ENCODE results near the gene UNKL.

UNKL gene

DNA sequence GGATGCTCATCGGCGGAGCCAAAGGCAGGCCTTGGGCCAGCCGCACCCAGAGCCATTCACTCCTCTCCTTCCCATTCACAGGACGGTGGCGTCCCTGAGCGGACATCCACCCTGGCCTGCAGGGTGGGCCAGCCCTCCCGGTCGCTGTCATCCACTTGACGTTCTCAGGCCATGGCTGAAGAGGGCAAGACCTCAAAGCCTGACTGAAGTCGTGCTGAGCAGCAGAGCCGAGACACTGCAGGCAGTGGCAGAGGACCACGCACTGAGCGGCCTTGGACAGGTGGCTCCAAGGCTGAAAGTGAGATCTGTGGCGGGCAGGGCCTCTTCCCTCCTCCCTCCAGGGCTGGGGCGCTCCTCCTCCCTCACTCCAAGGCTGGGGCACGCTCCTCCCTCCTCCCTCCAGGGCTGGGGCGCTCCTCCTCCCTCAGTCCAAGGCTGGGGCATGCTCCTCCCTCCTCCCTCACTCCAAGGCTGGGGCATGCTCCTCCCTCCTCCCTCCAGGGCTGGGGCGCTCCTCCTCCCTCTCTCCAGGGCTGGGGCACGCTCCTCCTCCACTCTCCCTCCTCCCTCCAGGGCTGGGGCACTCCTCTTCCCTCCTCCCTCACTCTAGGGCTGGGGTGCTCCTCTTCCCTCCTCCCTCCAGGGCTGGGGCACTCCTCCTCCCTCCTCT lies 38.6 kb downstream of the UNKL start:
- no peak for DNase-seq

DNA sequence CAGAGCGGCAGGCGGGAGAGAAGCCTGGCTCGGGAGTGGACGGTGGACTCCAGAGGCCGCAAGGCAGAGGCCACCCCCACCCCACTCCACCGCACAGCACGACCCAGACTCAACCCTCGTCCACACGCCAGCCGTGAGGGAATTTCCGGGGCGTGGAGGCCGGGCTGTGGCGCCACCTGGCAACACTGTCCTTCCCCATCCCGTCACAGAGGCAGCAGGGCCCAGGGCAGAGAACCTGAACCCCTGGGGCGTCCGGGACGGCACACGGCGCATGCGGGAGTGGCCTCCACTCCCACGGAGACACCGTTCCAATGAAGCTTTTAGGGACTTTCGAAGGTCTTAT lies 39.2 kb downstream of the UNKL start:
- DNase-seq, result no peak

DNA sequence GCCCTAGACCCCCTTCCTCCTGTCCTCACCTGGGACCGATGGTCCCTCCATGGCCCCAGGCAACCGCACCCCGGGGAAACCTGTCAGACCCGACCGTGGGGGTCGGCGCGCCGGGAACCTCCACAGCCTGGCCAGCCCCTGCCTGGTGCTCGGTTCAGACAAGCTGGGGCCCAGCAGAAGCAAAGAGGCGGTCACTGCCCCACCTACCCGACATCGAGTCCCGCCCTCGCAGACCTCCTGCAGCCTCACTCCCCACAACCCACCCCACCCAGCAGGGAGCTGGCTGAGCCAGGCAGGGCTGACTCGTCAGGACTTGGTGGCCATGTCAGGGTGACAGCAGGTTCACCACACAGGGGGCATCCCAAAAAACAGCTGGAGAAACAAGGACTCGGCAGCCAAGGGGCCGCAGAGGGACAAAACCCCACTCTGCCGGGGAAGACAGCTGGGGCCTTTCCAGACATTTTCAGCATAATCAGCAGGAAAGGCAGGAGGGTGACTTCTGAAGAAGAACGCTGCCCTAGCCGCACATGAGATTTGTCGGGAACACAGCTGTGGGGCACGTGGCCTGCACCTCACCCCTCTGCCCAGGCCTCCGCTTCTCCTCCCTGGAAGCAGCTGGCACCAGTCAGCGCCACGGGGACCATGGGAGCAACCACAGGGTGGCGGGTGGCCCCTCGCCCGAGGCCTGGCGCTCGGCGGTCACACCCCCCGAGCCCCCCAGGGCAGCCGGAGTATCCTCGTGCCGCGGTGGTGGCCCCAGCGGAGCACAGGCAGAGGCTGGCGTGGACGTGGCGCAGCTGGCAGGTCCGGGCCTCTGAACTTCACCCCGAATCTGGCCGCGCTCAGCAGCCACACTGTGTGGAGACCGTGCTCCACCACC lies 39.8 kb downstream of the UNKL start:
- DNase-seq, result no peak

DNA sequence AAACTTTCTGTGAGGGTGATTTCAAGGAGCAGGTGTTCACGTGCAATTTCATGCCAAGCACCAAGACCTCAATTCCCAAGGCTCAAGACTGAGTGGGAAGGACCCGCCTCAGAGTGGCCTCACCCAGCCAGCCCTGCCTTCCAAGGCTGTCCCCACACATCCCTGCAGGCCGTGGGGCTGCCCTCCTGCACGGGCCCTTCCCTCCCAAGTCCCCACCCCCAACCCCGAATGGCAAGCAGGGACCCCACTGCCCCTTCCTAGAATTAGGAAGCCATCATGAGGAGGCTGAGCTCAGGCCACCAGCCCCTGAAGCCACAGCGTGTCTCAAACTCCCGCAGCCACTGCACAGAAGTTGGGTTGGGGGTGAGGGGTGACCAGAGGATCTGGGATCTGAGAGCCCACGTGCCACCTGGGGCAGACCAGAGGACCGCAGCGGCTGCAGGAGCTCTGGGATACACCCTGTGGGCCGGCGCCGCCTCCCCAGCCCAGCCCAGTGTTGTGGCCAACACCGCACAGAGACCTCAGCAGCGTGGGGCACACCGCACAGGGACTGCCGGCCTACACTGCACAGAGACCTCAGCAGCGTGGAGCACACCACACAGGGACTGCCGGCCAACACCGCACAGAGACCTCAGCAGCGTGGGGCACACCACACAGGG lies 42.1 kb downstream of the UNKL start:
- no peak for DNase-seq

DNA sequence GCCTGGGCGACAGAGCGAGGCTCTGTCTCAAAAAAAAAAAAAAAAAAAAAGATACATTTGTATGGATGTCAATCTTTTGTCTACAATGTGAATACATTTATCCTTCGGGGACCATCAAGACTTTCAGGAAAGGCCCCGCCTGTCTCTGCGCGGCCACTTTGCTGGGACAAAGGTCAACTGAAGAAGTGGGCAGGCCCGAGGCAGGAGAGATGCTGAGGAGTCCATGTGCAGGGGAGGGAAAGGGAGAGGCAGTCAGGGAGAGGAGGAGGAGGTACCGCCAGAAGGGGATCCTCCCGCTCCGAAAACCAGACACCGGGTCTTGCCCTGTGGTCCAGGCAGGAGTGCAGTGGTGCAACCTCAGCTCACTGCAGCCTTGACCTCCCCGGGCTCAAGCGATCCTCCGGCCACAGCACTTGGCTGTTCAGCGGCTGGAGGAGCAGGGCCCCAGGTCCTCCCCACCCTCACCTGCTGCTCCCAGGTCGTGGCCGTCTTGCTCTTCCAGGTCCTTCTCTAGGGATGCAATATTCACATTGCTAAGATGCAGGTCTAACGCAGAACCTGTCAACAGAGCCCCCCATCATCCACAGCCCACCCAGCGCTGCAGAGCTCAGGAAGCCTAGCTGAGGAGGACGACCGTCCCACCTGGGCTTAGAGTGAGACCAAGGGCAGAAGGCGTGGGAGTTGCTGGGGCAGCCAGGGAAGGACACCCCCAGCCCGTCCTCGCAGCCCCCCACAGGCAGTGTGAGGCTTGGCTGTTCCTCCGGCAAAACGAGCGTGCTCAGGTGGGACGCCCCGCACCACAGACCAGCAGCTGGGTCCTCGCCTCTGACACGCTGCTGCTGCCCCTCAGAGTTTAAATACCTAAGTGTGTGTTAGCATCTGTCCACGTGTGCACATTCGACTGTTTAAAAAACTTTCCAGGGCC lies 43.2 kb downstream of the UNKL start:
- DNase-seq, result no peak

DNA sequence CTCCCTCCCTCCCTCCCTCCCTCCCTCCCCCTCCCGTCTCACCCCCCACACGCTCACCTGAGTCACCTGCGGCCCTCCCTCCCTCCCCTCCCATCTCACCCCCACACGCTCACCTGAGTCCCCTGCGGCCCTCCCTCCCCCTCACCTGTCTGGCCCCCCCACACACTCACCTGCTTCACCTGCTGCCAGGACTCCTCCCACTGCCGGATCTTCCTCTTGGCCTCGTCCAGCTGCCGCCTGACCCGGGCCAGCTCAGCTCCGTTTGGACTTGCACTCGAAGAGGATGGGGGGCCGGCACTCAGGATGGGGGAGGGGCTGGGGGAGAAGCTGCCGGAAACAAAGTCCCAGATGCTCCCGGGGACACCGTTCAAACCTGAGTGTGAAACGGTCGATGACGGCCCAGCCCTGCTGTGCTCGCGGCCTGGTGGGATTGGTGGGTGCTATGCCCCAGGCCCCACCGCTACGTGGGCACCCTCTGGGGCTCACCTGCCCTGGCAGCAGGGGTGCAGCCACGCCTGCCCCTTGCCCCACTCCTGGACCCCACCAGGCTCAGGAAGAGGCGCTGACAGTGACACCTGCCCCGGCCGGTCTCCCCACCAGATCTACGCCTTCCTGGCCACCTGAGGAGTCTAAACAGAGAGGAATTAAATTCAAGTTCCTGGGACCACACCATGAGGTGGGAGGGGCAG lies 46.9 kb downstream of the UNKL start:
- no peak for DNase-seq

DNA sequence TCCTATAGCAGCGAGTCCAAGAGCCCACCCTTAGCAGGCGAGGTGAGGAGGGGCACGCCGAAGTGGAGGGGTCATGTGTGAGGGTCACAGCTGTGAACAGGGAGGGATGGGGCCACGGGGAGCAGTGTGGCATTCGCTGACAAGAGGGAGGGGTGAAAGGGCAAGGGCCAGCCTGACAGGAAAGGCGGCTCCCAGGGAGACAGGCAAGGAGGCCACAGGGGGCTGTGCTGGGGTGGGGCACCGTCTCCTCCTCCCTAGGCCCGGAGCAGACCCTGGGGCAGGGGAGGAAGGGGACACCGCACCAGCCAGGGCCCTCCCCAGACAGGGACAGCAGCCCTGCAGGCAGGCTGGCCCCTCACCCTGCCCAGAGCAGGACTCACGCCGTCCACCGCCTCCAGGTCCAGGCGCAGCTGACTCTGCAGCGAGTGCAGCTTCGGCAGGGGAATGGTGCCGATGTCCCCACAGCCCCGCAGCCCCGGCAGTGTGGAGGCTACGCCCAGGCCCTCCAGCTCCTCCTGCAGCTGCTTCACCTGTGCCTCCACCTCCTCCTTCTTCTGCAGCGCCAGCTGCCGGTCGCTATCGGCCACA lies 47.7 kb downstream of the UNKL start:
- no peak for DNase-seq

DNA sequence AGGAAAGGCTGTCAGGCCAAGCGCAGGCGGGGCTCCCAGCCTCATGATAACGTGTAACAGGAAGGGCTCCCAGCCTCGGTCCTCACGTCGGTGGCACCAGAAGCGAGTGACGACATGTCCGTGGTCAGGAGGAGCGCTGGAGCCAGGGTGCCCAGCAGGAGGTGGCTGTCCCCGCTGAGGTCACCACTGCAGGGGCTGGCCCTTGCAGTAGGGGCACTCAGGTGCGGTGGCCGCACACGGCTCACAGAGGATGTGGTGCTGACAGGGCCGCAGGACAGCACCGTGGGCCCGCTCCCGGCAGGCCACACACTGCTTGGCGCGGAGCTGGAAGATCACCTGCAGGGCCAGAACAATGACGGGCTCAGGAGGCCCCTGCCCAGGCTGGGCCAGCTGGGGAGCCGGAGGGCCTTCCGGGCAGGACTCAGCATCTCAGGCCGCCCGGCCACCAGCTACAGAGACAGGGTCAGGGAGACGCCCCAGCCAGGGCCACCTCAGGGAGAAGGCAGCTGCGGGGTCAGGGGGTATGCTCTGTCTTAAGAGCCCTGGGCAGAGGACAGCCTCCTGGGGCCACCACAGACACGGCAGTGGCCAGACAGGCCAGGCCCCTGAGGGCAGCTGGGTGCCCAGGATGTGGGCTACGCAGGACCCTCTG lies 48.3 kb downstream of the UNKL start:
- DNase-seq, result no peak

DNA sequence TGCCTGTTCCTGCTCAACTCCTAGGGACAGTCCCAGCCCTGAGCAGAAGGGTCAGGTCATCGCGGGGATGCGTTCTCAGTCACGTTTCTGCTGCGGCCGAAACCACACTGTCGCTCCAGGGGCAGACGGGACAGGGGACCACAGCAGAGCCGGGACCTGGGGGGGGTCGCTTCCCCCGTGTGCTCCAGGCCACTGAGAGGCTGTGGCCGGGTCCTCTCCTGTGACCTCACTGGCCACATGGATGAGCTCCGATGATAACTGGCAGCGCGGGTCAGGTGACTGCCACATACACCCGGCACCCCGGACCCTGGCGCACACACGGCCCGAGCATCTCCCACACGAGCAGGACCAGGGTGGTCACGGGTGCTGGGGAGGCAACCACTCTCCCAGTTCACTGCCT lies 50.0 kb downstream of the UNKL start:
- DNase-seq, result no peak

DNA sequence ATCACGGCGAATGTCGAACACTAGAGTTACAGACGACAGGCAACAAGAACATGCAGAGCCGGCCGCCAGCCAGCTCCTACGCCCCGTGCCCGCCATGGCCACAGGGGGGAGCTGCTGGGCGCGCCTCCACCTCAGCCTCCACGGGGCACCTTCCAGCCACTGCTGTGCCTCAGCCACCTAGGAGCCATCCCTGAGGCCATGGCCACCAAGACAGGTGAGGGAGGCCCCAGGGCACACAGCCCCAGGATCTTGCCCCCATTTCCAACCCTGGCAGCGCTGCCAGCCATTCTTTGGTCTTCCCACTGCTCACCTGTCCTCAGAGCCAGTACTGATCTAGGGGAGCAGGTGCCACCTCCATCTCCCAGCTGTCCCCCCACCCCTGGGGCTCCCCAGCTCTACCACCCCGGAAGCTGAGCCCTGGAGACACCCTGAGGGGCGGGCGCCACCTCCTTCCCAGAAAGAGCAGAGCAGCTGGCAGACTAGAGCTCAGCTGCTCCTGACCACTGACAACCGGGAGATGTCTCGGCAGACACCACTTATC lies 50.9 kb downstream of the UNKL start:
- peak; percentile 30 to 72 (median 55) for DNase-seq

DNA sequence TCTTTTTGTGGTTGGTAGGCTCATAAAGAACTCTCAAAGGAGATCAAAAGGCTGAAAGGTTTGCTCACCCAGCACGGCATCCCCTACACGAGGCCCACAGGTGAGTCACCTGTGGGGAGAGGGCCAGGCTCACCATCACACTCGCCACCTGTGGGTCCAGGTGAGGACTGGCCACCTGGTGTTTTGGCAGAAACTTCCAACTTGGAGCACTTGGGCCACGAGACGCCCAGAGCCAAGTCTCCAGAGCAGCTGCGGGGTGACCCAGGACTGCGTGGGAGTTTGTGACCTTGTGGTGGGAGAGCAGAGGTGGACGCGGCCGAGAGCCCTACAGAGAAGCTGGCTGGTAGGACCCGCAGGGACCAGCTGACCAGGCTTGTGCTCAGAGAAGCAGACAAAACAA lies 51.7 kb downstream of the UNKL start:
- DNase-seq, result no peak

DNA sequence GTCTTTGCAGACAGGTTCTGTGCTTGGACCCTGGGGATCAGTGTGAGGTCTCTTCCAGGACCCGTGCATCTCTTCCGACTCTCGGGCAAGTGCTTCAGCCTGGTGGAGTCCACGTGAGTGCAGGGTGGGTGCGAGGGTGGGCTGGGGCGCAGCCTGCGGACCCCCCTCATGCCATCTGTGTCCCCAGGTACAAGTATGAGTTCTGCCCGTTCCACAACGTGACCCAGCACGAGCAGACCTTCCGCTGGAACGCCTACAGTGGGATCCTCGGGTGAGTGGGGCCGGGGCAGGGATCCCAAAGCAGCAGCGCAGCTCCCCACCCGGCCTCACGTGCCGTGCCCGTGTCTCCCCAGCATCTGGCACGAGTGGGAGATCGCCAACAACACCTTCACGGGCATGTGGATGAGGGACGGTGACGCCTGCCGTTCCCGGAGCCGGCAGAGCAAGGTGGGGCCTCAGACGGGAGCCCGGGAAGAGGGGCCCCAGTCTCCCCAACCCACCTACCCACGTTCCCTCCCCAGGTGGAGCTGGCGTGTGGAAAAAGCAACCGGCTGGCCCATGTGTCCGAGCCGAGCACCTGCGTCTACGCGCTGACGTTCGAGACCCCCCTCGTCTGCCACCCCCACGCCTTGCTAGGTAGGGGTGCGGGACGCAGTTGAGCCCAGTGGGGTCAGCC lies 52.7 kb downstream of the UNKL start:
- DNase-seq, result no peak

DNA sequence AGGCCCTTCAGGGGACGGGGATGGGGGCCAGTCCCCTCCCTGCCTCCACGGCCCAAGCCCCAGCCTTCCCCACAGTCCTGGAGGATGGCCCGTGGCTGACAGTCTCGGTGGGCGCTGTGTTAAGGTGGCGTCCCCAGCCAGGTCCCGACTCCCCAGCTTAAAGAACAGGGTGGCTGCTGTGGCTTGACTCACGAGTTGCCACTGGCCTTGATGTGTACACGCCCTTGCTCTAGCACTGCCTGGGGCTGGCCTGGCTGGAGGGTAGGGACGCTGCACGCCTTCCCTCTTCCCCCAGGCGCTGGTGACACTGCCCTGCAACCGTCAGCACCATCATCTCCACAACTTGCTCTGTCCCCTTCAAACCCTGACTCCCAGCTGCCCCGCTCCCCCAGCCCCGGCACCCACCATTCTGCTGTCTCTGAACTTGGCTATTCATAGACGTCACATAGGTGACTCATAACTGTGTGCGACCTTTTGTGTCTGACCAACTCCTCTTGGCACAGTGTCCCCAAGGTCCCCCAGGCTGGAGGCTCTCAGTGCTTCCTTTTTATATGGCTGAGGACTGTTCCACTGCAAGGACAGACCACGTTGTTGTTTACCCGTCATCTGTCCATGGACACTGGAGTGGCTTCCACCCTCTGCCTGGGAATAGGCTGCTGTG lies 56.5 kb downstream of the UNKL start:
- DNase-seq, result no peak

DNA sequence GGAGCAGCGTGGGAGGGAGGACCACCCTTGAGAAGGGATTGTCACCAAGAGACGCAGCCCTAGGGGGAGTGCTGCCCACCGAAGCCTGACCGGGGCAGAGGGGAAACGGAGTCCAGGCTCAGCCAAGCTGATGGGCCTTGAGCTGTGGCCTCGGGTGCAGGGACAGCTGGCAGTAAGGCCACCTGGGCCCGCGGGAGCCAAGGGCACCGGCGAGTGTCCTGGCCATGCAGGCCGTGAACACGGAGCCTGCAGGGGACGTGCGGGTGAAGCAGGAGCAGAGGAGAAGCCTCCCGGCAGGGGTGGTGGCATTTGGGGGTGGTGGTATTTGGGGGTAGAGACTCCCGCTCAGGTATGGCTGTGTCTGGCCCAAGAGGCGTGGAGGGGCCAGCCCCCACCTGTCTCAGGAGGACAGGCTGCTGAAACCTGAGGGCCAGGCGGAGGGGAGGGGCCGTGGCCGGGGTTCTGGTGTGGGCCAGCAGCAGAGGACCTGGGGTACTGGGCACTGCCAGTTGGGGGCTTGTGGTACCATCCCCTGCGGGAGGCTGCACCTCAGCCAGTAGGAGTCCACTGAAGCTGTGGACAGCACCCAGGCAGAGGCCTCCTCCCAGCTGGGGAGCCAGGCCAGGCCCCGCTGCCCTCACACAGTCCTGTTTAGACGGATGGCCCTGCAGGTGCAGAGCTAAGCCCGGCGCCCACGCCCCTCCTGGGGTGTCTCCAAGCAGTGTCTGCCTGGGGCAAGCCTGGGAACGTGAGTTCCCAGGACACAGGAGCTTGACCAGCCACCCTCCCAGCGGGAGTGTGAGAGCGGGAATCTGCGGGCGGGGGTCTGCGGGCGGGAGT lies 58.2 kb downstream of the UNKL start:
- no peak for DNase-seq

DNA sequence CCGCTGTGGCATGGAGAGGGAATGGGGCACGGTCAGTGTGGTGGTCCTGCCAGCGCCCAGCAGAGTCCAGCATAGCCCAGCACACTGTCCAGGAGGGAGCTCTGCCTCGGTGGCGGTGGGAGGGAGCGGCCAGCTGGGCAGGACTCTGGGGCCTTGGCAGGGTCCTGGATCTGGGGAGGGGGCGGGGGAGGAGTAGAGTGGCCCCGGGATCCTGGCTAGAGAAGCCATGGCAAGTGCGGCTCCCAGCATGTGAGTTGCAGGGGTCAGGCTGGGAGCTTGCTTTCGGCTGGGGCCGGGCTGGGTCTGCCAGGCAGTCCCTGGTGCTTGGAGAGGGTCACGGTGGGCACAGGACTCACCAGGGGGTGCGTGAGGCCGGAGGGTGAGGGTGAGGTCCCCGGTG lies 58.9 kb downstream of the UNKL start:
- no peak for DNase-seq

DNA sequence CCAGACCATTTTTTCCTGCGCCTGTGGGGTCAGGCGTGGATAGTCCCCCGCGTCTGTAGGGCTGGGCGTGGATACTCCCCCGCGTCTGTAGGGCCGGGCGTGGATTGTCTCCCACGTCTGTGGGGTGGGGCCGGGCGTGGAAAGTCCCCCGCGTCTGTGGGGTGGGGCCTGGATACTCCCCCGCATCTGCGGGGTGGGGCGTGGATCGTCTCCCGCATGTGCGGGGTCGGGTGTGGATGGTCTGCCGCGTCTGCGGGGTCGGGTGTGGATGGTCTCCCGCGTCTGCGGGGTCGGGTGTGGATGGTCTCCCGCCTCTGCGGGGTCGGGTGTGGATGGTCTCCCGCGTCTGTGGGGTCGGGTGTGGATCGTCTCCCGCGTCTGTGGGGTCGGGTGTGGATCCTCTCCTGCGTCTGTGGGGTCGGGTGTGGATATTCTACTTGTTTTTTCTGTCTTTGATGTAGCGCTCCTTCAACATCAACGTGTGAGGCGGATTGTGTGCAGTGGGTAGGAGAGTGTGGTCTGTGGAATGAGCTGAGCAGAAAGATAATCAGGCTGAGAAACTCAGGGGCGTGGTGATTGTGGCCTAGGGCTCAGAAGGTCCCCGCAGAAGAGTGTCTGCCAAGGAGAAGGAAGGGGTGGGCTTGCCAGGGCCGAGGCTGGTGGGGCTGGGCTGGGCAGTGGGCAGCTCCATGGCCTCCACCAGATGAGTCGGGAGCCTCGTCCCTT lies 59.5 kb downstream of the UNKL start:
- DNase-seq, result no peak

DNA sequence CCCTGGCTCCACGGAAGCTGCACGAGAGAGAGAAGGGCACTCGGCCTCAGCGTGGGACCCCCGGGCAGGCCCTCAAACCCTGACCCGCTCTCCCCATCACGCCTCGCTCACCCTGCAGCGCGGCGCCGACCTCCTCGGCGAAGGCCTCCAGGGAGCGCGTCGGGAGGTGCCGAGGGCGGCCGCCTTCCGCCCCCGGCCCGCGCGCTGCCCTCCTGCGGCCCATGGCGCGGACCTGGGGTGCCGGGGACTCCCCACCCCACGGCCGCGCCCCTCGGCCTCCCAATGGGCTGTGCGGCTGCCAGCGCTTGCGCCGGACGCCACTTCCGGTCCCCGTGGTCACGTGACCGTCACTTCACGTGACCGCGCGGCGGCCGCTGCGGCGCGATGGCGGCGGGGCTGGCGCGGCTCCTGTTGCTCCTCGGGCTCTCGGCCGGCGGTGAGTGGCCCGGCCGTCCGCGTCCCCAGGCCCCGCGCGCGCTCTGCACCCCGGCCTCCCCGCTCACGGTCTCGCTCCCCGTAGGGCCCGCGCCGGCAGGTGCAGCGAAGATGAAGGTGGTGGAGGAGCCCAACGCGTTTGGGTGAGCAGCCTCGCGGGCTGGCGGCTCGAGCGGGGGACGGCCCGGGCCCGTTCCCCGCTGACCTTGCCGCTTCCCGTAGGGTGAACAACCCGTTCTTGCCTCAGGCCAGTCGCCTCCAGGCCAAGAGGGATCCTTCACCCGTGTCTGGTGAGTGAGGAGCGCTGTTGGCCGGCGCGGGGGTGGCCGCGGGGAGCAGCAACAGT lies 62.7 kb downstream of the UNKL start, which contains the start of the genes GNPTG and TSR3:
Gene GNPTG (plus strand): TSS at position 350 of the 781 bp plus-strand sequence. CDS start 35 bp downstream, at position 385.
Gene TSR3 (minus strand): TSS at position 297 of the 781 bp plus-strand sequence. CDS start 74 bp downstream, at position 223.
- DNase-seq, result peak; percentile 72 to 93 (median 79)

Measured in T-helper 2 cell (primary cell).